ENCODE data around the gene LCN10.

LCN10 gene

GRCh38 chr9:136747161-136748060, 4.7 kb upstream of the LCN10 start:
- TF ChIP-seq CTCF (IDR thresholded peaks at IDR 0.05; ENCODE audit: borderline replicate concordance, control extremely low read depth, extremely low read depth, insufficient read depth, missing control alignments) = no peak
- in situ Hi-C loops (cut with MboI; ENCODE audit: low sequenced_read_pairs, unreplicated experiment) = no loop called here
- no peak for DNase-seq (ENCODE audit: low spot score)

GRCh38 chr9:136746621-136747020, 3.9 kb upstream of the LCN10 start:
- no peak for TF ChIP-seq CTCF (IDR thresholded peaks at IDR 0.05; ENCODE audit: borderline replicate concordance, control extremely low read depth, extremely low read depth, insufficient read depth, missing control alignments)
- no peak for DNase-seq (ENCODE audit: low spot score)
- in situ Hi-C loops (cut with MboI; ENCODE audit: low sequenced_read_pairs, unreplicated experiment) = no loop called here

GRCh38 chr9:136746155-136746490, 3.4 kb upstream of the LCN10 start:
- no peak for TF ChIP-seq CTCF (IDR thresholded peaks at IDR 0.05; ENCODE audit: borderline replicate concordance, control extremely low read depth, extremely low read depth, insufficient read depth, missing control alignments)
- no peak for DNase-seq (ENCODE audit: low spot score)
- in situ Hi-C loops (cut with MboI; ENCODE audit: low sequenced_read_pairs, unreplicated experiment) = no loop called here

DNA sequence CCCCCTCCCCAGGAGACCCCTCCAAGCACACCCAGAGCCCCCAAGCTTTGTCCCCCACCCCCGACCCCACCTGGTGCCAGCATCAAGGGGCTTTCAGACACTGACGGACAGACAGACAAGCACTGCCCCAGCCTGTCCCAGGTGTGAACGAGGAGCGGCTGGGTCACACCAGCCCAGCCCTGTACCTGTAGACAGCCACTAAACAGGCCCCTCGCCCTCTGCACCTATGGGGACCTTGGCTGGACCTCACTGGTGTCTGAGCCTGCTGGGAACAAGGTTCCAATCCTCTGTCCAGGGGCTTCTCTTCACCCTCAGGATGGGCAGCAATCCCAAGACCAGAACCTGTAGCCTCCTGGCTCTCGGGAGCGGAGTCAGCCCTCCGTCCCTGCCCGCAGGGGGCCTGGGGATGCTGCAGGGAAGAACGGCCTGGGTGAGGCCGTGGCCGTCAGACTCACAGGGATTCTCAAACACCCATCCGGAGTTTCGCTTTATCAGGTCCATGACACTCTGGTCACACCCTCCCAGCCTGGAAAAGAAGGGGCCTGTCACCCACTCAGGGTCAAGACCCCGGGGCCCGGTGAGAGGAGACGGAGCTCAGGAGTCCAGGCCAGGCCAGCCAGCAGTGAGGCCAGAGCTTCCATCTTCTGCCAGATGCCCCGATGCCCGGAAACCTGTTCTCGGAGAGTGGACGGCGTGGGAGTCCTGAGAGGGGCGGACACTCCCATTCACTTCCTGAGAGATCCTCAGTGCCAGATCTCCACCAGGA, 2.8 kb upstream of the LCN10 start:
- no peak for DNase-seq (ENCODE audit: low spot score)
- in situ Hi-C loops (cut with MboI; ENCODE audit: low sequenced_read_pairs, unreplicated experiment) = no loop called here
- TF ChIP-seq CTCF (IDR thresholded peaks at IDR 0.05; ENCODE audit: borderline replicate concordance, control extremely low read depth, extremely low read depth, insufficient read depth, missing control alignments) = no peak

GRCh38 chr9:136744773-136745172, 2.0 kb upstream of the LCN10 start:
- no peak for DNase-seq (ENCODE audit: low spot score)
- no peak for TF ChIP-seq CTCF (IDR thresholded peaks at IDR 0.05; ENCODE audit: borderline replicate concordance, control extremely low read depth, extremely low read depth, insufficient read depth, missing control alignments)

GRCh38 chr9:136743639-136744211, 985 bp upstream of the LCN10 start:
- no peak for DNase-seq (ENCODE audit: low spot score)
- in situ Hi-C loops (cut with MboI; ENCODE audit: low sequenced_read_pairs, unreplicated experiment) = no loop called here
- no peak for TF ChIP-seq CTCF (IDR thresholded peaks at IDR 0.05; ENCODE audit: borderline replicate concordance, control extremely low read depth, extremely low read depth, insufficient read depth, missing control alignments)

More at GRCh38 chr9:136744773-136745172, 2.0 kb upstream of the LCN10 start:
- in situ Hi-C loops (cut with MboI; ENCODE audit: low sequenced_read_pairs, unreplicated experiment) = no loop called here

Measured in GM13976 (cell line).